Measurements from ENCODE around the gene TPRG1.
"Not testable (repeated sequence)": the region's sequence is repeated elsewhere in the genome, so short reads cannot be mapped to it uniquely, and the experiment has no call there.

The TPRG1 gene

DNA sequence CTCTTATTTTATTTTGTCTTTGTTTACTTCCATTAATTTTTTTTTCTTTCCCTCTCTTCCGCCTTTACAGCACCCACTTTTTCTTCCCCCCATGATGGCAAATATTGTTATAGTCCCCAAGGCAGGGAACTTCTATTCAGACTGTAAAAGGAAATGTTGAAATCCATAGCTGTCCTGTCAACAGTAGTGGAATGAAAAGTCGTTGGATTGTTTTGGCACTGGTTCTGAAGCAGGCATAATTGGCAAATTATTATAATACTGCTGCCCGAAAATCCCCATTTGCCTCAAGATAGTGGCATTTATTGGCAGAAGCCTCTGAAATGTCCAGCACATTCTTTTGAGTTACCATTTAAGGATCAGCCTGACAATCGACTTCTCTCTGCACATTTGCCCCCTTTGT lies 150.6 kb downstream of the TPRG1 start:
- WGBS = 97% methylated on average over 4 of the region's 4 CpGs
- H3K36me3 ChIP-seq (ENCODE audit: control insufficient read depth in 1 of 2, insufficient read depth in 2 of 2, low read depth in 1 of 2, low read length in 2 of 2) = no peaks in the 10 kb centered on the region
- H3K4me1 ChIP-seq (ENCODE audit: control insufficient read depth, insufficient read depth, low read depth, low read length) = no peaks in the 10 kb centered on the region
- no peak overlapping the region for H3K14ac ChIP-seq (ENCODE audit: low read length in 2 of 2)
- H2BK12ac ChIP-seq (ENCODE audit: low read length in 2 of 2) = no peak overlapping the region
- no peak overlapping the region for H2BK15ac ChIP-seq (ENCODE audit: low read depth, poor library complexity, severe bottlenecking)
- no peak overlapping the region for H3K4me2 ChIP-seq (ENCODE audit: low read length, poor library complexity, severe bottlenecking)
- no peak overlapping the region for H2AK5ac ChIP-seq (ENCODE audit: low read length, severe bottlenecking)
- H3K9ac ChIP-seq (ENCODE audit: low read length) = no peak overlapping the region
- no peak overlapping the region for H3K4ac ChIP-seq (ENCODE audit: low read depth in 1 of 2, low read length in 2 of 2)
- H3K18ac ChIP-seq (ENCODE audit: low read depth in 1 of 2, low read length in 2 of 2) = no peak overlapping the region
- H3K23ac ChIP-seq (ENCODE audit: low read length in 2 of 2) = no peak overlapping the region
- no peak overlapping the region for H4K8ac ChIP-seq (ENCODE audit: low read length)
- H3K4me3 ChIP-seq (ENCODE audit: insufficient read depth in 1 of 2, low read depth in 1 of 2, low read length in 2 of 2) = no peak overlapping the region
- no peak overlapping the region for H4K91ac ChIP-seq (ENCODE audit: low read length)
- H2BK5ac ChIP-seq (ENCODE audit: low read depth, low read length, poor library complexity, severe bottlenecking) = no peak overlapping the region
- H3K27ac ChIP-seq (ENCODE audit: low read length, poor library complexity, severe bottlenecking) = no peak overlapping the region
- H2BK120ac ChIP-seq (ENCODE audit: low read depth, low read length) = no peak overlapping the region
- no peaks in the 10 kb centered on the region for H3K9me3 ChIP-seq (ENCODE audit: control insufficient read depth, low read length)
- DNase-seq = no peak
- no peak overlapping the region for H2AFZ ChIP-seq (ENCODE audit: low read depth, low read length)
- H3K79me1 ChIP-seq (replicated peaks; ENCODE audit: low read length, poor library complexity, severe bottlenecking) = no peaks in the 10 kb centered on the region
- H3K27me3 ChIP-seq (ENCODE audit: control insufficient read depth in 1 of 2, insufficient read depth in 1 of 2, low read length in 2 of 2) = no peaks in the 10 kb centered on the region

DNA sequence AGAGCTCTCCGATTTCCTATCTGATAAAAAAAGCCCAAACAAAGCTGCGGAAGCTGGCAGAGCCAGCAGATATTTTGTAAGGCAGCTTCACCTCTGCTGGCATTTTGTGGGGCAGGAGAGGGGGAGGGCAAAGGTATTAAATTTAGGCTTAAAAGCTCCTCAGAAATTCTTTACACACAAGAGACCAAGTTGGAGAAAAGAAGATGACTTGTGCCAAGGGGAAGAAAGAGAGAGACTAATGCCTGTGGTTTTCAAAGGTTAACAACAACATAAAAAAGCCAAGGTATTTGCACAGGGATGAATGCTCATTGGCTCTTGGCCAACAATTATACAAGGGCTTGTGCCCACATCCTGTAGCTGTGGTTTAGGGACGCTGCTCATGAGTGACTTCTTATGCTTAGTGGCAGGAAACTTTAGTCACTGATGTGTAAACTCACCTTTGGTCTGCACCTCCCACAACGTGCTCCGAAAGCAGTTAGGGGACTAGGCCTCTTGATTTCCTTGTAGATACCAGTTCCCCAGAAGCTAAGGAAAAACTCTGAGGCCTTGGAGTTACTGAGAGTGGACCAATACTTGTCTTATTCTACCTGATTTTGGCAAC lies 152.9 kb downstream of the TPRG1 start:
- no peak overlapping the region for H4K91ac ChIP-seq (ENCODE audit: low read length)
- H3K14ac ChIP-seq (ENCODE audit: low read length in 2 of 2) = no peak overlapping the region
- no peaks in the 10 kb centered on the region for H3K36me3 ChIP-seq (ENCODE audit: control insufficient read depth in 1 of 2, insufficient read depth in 2 of 2, low read depth in 1 of 2, low read length in 2 of 2)
- no peak overlapping the region for H3K9ac ChIP-seq (ENCODE audit: low read length)
- H2AFZ ChIP-seq (ENCODE audit: low read depth, low read length) = no peak overlapping the region
- H3K4me2 ChIP-seq (ENCODE audit: low read length, poor library complexity, severe bottlenecking) = peak overlapping the region; percentile 48
- H4K8ac ChIP-seq (ENCODE audit: low read length) = no peak overlapping the region
- no peak overlapping the region for H2AK5ac ChIP-seq (ENCODE audit: low read length, severe bottlenecking)
- H3K27ac ChIP-seq (ENCODE audit: low read length, poor library complexity, severe bottlenecking) = peak overlapping the region; percentile 61
- no peak overlapping the region for H3K4ac ChIP-seq (ENCODE audit: low read depth in 1 of 2, low read length in 2 of 2)
- no peaks in the 10 kb centered on the region for H3K9me3 ChIP-seq (ENCODE audit: control insufficient read depth, low read length)
- H2BK120ac ChIP-seq (ENCODE audit: low read depth, low read length) = no peak overlapping the region
- no peak overlapping the region for H2BK5ac ChIP-seq (ENCODE audit: low read depth, low read length, poor library complexity, severe bottlenecking)
- 38% methylated on average over 3 of the region's 5 CpGs for WGBS
- no peak overlapping the region for H3K4me3 ChIP-seq (ENCODE audit: insufficient read depth in 1 of 2, low read depth in 1 of 2, low read length in 2 of 2)
- H2BK15ac ChIP-seq (ENCODE audit: low read depth, poor library complexity, severe bottlenecking) = no peak overlapping the region
- no peak overlapping the region for H3K23ac ChIP-seq (ENCODE audit: low read length in 2 of 2)
- peak; percentile 83 for DNase-seq
- H2BK12ac ChIP-seq (ENCODE audit: low read length in 2 of 2) = no peak overlapping the region
- no peaks in the 10 kb centered on the region for H3K27me3 ChIP-seq (ENCODE audit: control insufficient read depth in 1 of 2, insufficient read depth in 1 of 2, low read length in 2 of 2)
- no peaks in the 10 kb centered on the region for H3K79me1 ChIP-seq (replicated peaks; ENCODE audit: low read length, poor library complexity, severe bottlenecking)
- no peaks in the 10 kb centered on the region for H3K4me1 ChIP-seq (ENCODE audit: control insufficient read depth, insufficient read depth, low read depth, low read length)
- no peak overlapping the region for H3K18ac ChIP-seq (ENCODE audit: low read depth in 1 of 2, low read length in 2 of 2)

DNA sequence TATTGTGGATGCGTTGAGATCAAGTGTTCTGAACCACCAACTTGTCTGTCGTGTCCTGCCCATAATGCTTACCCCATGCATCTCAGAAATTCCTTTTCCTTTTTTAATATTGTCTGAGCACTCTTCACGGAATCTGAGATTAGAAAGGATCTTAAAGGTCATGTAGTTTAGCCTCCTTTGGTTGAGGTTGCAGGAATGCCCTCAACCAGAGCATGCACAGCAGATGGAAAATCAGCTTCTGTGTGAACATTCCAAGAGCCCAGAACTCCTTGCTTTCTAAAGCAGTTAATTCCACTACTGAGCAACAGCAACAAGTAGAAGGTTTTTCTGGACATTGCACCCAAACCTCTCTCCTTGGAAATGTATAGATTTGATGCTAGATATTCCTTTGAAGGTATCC lies 153.7 kb downstream of the TPRG1 start:
- no peaks in the 10 kb centered on the region for H3K9me3 ChIP-seq (ENCODE audit: control insufficient read depth, low read length)
- H2BK5ac ChIP-seq (ENCODE audit: low read depth, low read length, poor library complexity, severe bottlenecking) = no peak overlapping the region
- H2AFZ ChIP-seq (ENCODE audit: low read depth, low read length) = no peak overlapping the region
- H2BK120ac ChIP-seq (ENCODE audit: low read depth, low read length) = no peak overlapping the region
- H3K4me2 ChIP-seq (ENCODE audit: low read length, poor library complexity, severe bottlenecking) = no peak overlapping the region
- H2BK15ac ChIP-seq (ENCODE audit: low read depth, poor library complexity, severe bottlenecking) = no peak overlapping the region
- H3K4me1 ChIP-seq (ENCODE audit: control insufficient read depth, insufficient read depth, low read depth, low read length) = no peaks in the 10 kb centered on the region
- no peak overlapping the region for H2AK5ac ChIP-seq (ENCODE audit: low read length, severe bottlenecking)
- no peak overlapping the region for H3K4ac ChIP-seq (ENCODE audit: low read depth in 1 of 2, low read length in 2 of 2)
- no peak overlapping the region for H3K18ac ChIP-seq (ENCODE audit: low read depth in 1 of 2, low read length in 2 of 2)
- no peak overlapping the region for H3K14ac ChIP-seq (ENCODE audit: low read length in 2 of 2)
- no peak overlapping the region for H3K23ac ChIP-seq (ENCODE audit: low read length in 2 of 2)
- no peaks in the 10 kb centered on the region for H3K36me3 ChIP-seq (ENCODE audit: control insufficient read depth in 1 of 2, insufficient read depth in 2 of 2, low read depth in 1 of 2, low read length in 2 of 2)
- H3K9ac ChIP-seq (ENCODE audit: low read length) = no peak overlapping the region
- no peak overlapping the region for H2BK12ac ChIP-seq (ENCODE audit: low read length in 2 of 2)
- 68% methylated on average over 3 of the region's 3 CpGs for WGBS
- H4K91ac ChIP-seq (ENCODE audit: low read length) = no peak overlapping the region
- no peaks in the 10 kb centered on the region for H3K79me1 ChIP-seq (replicated peaks; ENCODE audit: low read length, poor library complexity, severe bottlenecking)
- H4K8ac ChIP-seq (ENCODE audit: low read length) = no peak overlapping the region
- peak; percentile 44 for DNase-seq
- no peaks in the 10 kb centered on the region for H3K27me3 ChIP-seq (ENCODE audit: control insufficient read depth in 1 of 2, insufficient read depth in 1 of 2, low read length in 2 of 2)
- peak overlapping the region; percentile 12 for H3K27ac ChIP-seq (ENCODE audit: low read length, poor library complexity, severe bottlenecking)
- H3K4me3 ChIP-seq (ENCODE audit: insufficient read depth in 1 of 2, low read depth in 1 of 2, low read length in 2 of 2) = no peak overlapping the region

DNA sequence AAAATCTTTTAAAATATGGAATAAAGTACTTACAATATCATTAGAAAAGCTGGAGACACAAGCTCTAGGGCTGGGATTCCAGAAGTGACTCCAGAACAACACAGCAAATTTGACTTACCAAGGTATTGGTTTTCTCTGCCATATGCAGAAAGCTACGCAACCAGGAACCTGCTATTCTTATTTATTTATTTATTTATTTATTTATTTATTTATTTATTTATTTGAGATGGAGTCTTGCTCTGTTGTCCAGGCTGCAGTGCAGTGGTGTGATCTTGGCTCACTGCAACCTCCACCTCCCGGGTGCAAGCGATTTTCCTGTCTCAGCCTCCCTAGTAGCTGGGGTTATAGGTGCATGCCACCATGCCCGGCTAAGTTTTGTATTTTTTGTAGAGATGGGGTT lies 157.9 kb downstream of the TPRG1 start:
- not testable (repeated sequence) for H4K8ac ChIP-seq (ENCODE audit: low read length); H3K27me3 ChIP-seq (ENCODE audit: control insufficient read depth in 1 of 2, insufficient read depth in 1 of 2, low read length in 2 of 2); H3K9ac ChIP-seq (ENCODE audit: low read length); H3K4ac ChIP-seq (ENCODE audit: low read depth in 1 of 2, low read length in 2 of 2); H4K91ac ChIP-seq (ENCODE audit: low read length); H3K27ac ChIP-seq (ENCODE audit: low read length, poor library complexity, severe bottlenecking); H2AK5ac ChIP-seq (ENCODE audit: low read length, severe bottlenecking); H3K18ac ChIP-seq (ENCODE audit: low read depth in 1 of 2, low read length in 2 of 2); H2BK15ac ChIP-seq (ENCODE audit: low read depth, poor library complexity, severe bottlenecking); H2BK12ac ChIP-seq (ENCODE audit: low read length in 2 of 2); H2BK5ac ChIP-seq (ENCODE audit: low read depth, low read length, poor library complexity, severe bottlenecking); H3K4me3 ChIP-seq (ENCODE audit: insufficient read depth in 1 of 2, low read depth in 1 of 2, low read length in 2 of 2); H3K23ac ChIP-seq (ENCODE audit: low read length in 2 of 2); H2AFZ ChIP-seq (ENCODE audit: low read depth, low read length); H3K9me3 ChIP-seq (ENCODE audit: control insufficient read depth, low read length); H3K79me1 ChIP-seq (replicated peaks; ENCODE audit: low read length, poor library complexity, severe bottlenecking); DNase-seq; H3K36me3 ChIP-seq (ENCODE audit: control insufficient read depth in 1 of 2, insufficient read depth in 2 of 2, low read depth in 1 of 2, low read length in 2 of 2); H3K4me2 ChIP-seq (ENCODE audit: low read length, poor library complexity, severe bottlenecking); H3K14ac ChIP-seq (ENCODE audit: low read length in 2 of 2); H2BK120ac ChIP-seq (ENCODE audit: low read depth, low read length); H3K4me1 ChIP-seq (ENCODE audit: control insufficient read depth, insufficient read depth, low read depth, low read length)
- 97% methylated on average over 3 of the region's 4 CpGs for WGBS

All from mesenchymal stem cell (in vitro differentiated cells and primary cell).